T-helper 2 cell treated with Interferon-gamma antibody and Interleukin-4, amounts not matched to agents 100 ng/mL and 5 ng/mL, for 36 hours (primary cell): ENCODE results near the gene NUP88. TPM values are rescaled to one million over a fixed set of nuclear protein-coding genes. Genes with fewer than 3 reads are reported as not detected.

Experiments used
- intact Hi-C: fragments of 100-400 bp; cut with micrococcal nuclease; formaldehyde crosslinking; loops from one replicate; pipeline ENCODE4 v1.15.1; 2023
- total RNA-seq: library from RNA; stranded (reverse); gene quantifications from 2 replicates; pipeline ENCODE4 v1.2.3, GENCODE V29; 2022

The NUP88 gene
- total RNA-seq, 1 donor from 2014 or later = 97.0 TPM

GRCh38 chr17:5419959-5420653 lies 644 bp upstream of the NUP88 start, which contains the start of gene RPAIN:
TSS of gene RPAIN (plus strand) at chr17:5420182. CDS start at chr17:5420211, 29 bp downstream.
- intact Hi-C loops = loop anchor here (1.0 kb wide), 2 partner anchors 19 to 66 kb away; partner anchors contain the start of genes C1QBP, DERL2 and MIS12

DNA sequence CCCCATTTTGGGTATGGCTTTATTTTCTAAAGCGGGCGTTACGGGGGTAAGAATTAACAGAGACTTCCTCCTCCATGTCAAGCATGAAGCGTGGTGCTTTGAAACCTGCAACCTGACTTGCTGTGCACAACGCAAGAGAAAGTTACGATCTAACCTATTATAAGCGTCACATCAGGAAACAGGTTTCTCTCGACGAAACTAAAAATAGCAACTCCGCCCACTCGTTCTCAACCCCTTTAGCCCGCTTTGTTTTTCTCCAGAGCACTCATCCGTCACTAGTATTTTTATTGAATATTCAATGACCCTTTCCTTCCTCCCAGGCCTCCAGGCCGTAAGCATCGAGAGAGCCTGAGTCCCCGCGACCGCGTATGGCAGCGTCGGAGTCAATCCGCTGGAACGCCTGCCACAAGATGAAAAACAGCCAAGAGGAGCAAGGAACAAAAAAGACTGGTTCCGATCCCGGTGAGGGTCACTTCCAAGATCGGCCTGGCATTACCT lies 555 bp downstream of the NUP88 start:
- intact Hi-C loops = loop anchor here (1.0 kb wide), 2 partner anchors 20 to 67 kb away; partner anchors contain the start of genes C1QBP, DERL2 and MIS12

GRCh38 chr17:5416901-5417300 lies 2.6 kb downstream of the NUP88 start:
- intact Hi-C loops = no loop called here

DNA sequence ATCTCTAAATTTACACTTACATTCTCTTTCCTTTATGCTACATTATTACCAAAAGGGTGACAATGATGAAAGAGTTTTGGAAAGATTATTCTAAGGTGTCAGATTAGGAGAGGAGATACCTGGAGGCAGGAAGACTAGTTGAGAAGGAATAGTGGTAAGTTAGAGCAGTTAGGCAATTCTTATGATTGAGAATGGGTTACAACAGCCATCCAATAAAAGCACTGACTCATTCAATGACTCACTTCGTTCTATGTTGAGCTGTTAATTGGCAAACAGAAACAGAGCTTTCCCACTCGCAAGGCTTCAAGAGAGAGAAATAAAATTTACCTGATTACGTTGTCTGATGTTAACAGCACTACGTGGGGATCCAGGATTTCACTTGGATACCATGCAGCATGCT lies 5.8 kb downstream of the NUP88 start:
- intact Hi-C loops = no loop called here

GRCh38 chr17:5410594-5411272 lies 8.7 kb downstream of the NUP88 start:
- intact Hi-C loops = no loop called here

DNA sequence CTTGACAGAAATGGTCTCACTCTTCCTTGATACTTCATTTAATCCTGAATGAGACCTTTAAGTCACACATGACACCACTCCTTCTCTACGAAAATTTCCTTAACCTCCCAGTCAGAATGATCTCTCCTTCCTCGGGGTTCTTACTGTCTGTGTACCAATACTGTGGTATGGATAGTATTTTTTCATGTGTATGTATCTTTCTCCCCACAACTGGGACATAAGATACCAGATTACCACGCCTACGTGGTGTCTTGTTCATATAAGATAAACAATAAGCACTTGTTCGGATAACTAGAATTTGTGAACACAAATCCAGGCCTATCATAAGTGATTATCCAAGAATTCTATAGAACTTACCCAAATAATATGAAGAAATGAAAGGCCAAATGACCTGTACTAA lies 11.3 kb downstream of the NUP88 start:
- intact Hi-C loops = no loop called here

DNA sequence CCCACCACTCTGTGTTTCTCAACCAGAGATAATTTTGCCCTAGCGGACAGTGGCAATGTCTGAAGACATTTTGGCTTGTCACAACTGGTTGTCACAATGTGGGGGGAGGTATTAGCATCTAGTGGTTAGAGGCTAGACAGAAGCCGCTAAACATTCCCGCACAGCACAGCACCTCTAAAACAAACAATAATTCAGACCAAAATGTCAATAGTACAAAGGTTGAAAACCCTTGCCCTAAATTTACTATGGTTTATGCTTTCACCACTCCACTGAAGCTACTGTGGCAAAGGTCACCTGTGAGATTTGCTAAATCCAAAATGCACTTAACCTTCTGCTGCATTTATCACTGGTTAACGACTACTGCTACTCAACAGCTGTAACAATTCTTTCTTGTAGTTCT lies 14.1 kb downstream of the NUP88 start:
- intact Hi-C loops = no loop called here

DNA sequence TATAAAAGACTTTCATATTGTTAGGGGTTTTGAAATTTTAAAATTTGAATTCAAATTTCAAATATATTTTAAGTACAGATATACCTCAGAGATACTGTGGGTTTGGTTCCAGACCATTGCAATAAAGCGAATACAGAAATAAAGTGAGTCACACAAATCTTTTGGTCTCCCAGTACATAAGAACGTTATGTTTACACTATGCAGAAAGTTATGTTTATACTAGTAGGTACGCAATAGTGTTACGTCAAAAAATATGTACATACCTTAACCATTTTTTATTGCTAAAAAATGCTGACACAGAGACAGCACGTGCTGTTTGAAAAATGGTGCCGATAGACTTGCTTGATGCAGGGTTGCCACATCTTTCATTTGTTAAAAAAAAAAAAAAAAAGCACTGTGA lies 19.7 kb downstream of the NUP88 start:
- intact Hi-C loops = no loop called here

GRCh38 chr17:5396612-5397011 lies 22.9 kb downstream of the NUP88 start:
- intact Hi-C loops = no loop called here

- intact Hi-C loops = no loop called here
Measured at GRCh38 chr17:5391678-5392077, 27.8 kb downstream of the NUP88 start.

DNA sequence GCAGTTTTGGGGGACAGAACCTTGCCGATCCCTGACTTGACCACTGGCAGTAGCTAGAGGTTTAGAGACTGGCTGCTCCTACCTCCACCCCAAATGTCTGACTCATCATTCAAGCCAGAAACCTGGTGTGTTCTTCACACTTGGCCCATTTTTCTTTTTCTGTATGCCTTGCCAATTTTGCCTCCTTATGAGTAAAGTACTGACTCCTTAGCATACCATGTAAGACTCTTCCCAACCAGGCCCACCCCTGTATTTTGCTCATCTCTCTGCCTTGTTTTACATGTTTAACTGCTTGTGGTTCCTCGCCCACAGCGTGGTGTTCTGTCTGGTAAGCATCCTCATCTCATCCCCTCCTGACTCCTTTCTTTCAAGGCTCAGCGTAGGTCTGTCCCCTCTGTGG lies 37.9 kb downstream of the NUP88 start:
- intact Hi-C loops = no loop called here

DNA sequence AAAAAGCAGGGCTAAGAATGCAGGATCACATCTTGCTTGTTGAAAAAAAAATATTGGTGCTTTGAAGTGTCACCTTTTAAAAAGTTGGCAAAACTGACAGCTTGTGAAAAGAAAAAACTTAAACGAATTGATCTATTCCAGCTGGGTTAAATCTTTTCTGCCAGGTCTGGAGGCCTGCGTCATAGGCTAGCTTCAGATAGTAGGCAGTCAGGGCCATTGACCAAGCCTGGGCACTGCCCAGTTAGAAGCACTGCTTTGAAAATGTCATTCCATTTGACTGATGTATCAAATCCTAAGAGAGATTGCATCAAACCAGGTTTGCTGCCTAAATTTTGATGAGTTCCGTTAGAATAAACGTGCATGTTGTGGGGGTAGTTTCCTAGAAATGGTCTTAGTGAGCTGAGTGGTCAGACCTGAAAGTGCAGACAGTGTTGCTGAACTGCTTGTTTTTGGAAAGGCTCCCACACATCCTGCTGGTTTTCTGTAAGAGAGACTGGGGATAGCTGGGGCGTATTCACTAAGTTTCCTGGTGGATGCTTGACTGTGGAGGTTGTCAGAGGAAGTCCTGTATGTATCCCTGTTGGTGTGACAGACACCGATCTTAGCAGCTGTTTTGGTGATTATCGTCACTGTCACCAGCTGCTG lies 38.8 kb downstream of the NUP88 start:
- intact Hi-C loops = no loop called here

DNA sequence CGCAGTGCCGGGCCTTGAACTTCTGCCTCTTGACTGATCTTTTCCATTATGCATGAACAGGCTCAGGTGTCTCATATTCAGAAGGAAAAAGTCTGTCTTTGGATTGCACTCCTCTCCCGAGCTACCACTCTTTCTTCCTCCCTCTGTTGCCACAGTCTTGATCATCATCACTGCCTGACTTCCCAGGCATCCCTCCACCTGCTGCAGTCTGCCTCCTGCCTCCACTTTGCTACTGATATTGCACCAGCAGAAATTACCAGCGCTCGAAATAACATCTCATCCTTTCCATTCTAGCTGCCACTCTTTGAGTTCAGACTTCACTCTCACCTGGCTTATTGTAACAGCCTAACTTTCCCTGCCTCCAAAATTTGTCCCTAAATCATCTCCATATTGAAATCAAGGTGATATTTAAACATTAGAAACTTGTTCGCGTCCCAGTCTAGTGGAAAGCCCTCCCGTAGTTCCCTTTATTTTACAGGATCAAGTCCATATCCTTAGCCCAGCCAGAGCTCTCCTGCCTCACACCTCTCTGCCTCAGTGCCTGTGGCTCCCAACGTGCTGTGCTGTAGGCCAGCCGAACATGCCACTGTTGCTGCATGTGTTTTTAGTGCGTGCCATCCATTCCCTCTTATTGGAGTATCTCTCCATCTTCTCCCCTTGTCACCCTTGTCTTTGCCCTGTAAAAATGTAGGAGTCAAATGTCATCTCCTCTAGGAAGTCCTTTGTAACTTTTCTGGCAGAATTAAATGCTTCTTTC lies 39.9 kb downstream of the NUP88 start:
- intact Hi-C loops = no loop called here

DNA sequence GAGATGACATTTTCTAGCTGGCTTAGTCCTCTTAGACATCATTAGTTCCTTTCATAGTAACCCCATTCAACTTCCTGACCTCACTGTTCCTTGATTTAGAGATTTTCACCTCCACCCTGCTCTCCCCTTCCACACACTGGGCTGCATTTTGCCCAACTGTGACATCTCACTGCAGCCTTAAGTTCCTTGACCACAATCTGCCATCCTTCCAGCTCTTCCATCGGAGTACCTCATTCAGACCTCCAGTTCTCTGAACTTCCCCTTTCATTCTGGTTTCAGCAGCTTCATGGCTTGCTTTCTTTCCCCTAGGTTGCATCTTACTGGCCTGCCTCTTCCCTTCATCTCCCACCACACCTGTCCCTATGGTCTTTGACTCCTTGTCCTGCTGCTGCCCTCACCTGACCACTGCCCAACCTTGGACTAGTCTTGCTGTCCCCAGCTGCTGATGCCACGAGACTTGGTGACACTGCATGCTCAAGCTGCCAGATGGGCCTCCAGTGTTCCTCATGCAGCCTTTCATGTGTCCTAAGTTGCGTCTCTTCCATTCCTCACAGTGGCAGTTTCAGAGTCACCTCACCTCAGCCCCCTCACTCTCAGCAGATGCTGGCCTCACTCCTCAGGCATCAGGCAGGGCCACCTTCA lies 40.8 kb downstream of the NUP88 start:
- intact Hi-C loops = no loop called here

DNA sequence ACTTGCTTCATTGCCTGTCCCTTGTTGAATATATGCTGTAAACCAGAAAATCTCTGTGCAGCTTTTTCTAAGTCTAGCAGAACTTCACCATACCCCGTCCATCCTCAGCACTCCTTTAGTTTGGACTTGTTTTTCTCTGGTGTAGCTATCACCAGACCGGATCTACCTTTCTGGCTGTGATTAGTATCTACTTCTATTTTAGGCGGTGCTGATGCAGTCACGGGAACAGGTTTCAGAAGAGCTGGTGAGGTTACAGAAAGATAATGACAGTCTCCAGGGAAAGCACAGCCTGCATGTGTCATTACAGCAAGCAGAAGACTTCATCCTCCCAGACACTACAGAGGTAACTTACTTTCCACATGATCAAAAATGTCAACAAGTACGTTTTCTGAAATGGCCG lies 46.4 kb downstream of the NUP88 start:
- intact Hi-C loops = no loop called here

GRCh38 chr17:5370411-5370810 lies 49.1 kb downstream of the NUP88 start:
- intact Hi-C loops = no loop called here

- intact Hi-C loops = no loop called here
Measured at GRCh38 chr17:5365831-5366230, 53.6 kb downstream of the NUP88 start.

GRCh38 chr17:5364696-5365095 lies 54.8 kb downstream of the NUP88 start:
- intact Hi-C loops = no loop called here

DNA sequence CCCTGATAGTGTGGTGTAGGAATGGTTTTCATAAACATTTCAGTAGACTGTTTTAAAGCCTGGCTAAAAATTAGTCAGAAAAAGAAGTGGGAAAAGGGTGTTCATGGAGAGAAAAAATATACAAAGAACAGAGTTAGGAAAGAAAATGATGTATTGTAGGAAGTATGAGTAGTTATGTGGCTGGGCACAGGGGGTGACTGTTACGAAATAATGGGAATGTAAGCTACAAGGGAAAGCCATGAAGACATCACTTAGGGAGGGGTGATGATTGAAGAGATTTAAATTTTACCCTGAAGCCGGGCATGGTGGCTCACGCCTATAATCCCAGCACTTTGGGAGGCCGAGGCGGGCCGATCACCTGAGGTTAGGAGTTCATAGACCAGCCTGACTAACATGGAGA lies 55.3 kb downstream of the NUP88 start:
- intact Hi-C loops = no loop called here

- intact Hi-C loops = no loop called here
Measured at GRCh38 chr17:5362162-5362811, 57.2 kb downstream of the NUP88 start.
